ENCODE results near the gene HEATR5B.
"Not testable (repeated sequence)": the region's sequence is repeated elsewhere in the genome, so short reads cannot be mapped to it uniquely, and the experiment has no call there.

Gene HEATR5B

GRCh38 chr2:36976065-36976464 is 108.1 kb downstream of the HEATR5B start:
- DNase-seq, result no peak

- no peak for DNase-seq
Observed at GRCh38 chr2:36975306-36975705, 108.9 kb downstream of the HEATR5B start.

- DNase-seq, result no peak
Observed at GRCh38 chr2:36973320-36973719, 110.9 kb downstream of the HEATR5B start.

GRCh38 chr2:36971990-36972389 is 112.2 kb downstream of the HEATR5B start:
- no peak for DNase-seq

- no peak for DNase-seq
Observed at GRCh38 chr2:36967236-36967876, 116.8 kb downstream of the HEATR5B start.

GRCh38 chr2:36966370-36967235 is 117.6 kb downstream of the HEATR5B start, which contains the start of gene STRN:
Gene STRN (minus strand): TSS chr2:36966536. CDS start chr2:36966463, 73 bp downstream.
- DNase-seq, result peak; percentile 97

- DNase-seq, result peak; percentile 43
Observed at GRCh38 chr2:36965751-36966369, 118.3 kb downstream of the HEATR5B start.

GRCh38 chr2:36965206-36965605 is 119.0 kb downstream of the HEATR5B start:
- no peak for DNase-seq

- DNase-seq, result no peak
Observed at GRCh38 chr2:36964496-36965058, 119.6 kb downstream of the HEATR5B start.

- no peak for DNase-seq
Observed at GRCh38 chr2:36963734-36964133, 120.4 kb downstream of the HEATR5B start.

GRCh38 chr2:36963106-36963505 is 121.1 kb downstream of the HEATR5B start:
- DNase-seq, result no peak

GRCh38 chr2:36960773-36961172 is 123.4 kb downstream of the HEATR5B start:
- DNase-seq, result no peak

GRCh38 chr2:36960005-36960675 is 124.0 kb downstream of the HEATR5B start:
- DNase-seq, result no peak

GRCh38 chr2:36954977-36955607 is 129.1 kb downstream of the HEATR5B start:
- DNase-seq, result no peak

- DNase-seq, result no peak
Observed at GRCh38 chr2:36952748-36953197, 131.4 kb downstream of the HEATR5B start.

- DNase-seq, result no peak
Observed at GRCh38 chr2:36951574-36951973, 132.6 kb downstream of the HEATR5B start.

GRCh38 chr2:36951027-36951518 is 133.1 kb downstream of the HEATR5B start:
- DNase-seq, result no peak

GRCh38 chr2:36949845-36950244 is 134.3 kb downstream of the HEATR5B start:
- no peak for DNase-seq

- DNase-seq, result not testable (repeated sequence)
Observed at GRCh38 chr2:36945240-36945639, 138.9 kb downstream of the HEATR5B start.

GRCh38 chr2:36941867-36942266 is 142.3 kb downstream of the HEATR5B start:
- no peak for DNase-seq

- DNase-seq, result not testable (repeated sequence)
Observed at GRCh38 chr2:36936526-36936925, 147.6 kb downstream of the HEATR5B start.

- not testable (repeated sequence) for DNase-seq
Observed at GRCh38 chr2:36931688-36932087, 152.5 kb downstream of the HEATR5B start.
